Nephron progenitor cell (in vitro differentiated cells): Measurements from ENCODE around the gene MFRP.

ENCODE experiments used
- DNase-seq: peaks from one replicate; pipeline ENCODE4 v3.0.0; 2021
- H3K27ac Mint-ChIP-seq: 2 replicates; pipeline ENCODE4 v1.8.0; 2021; ENCODE audit warnings: mild to moderate bottlenecking, moderate library complexity, mixed read lengths
- H3K27me3 Mint-ChIP-seq: 2 replicates; pipeline ENCODE4 v1.8.0; 2021; ENCODE audit warnings: mild to moderate bottlenecking, low read depth, mixed read lengths; ENCODE audit not compliant: poor library complexity
- H3K36me3 Mint-ChIP-seq: 2 replicates; pipeline ENCODE4 v1.8.0; 2021; ENCODE audit warnings: low read depth, mixed read lengths
- H3K4me1 Mint-ChIP-seq: 2 replicates; pipeline ENCODE4 v1.8.0; 2021; ENCODE audit warnings: mixed read lengths
- H3K4me3 Mint-ChIP-seq: 2 replicates; pipeline ENCODE4 v1.8.0; 2021; ENCODE audit warnings: mild to moderate bottlenecking, moderate library complexity, mixed read lengths
- H3K9me3 Mint-ChIP-seq: 2 replicates; pipeline ENCODE4 v1.8.0; 2021; ENCODE audit warnings: mild to moderate bottlenecking, moderate library complexity, mixed read lengths
- CTCF ChIP-seq: fragments of 200-600 bp; sonication (generic); IDR thresholded peaks from 2 replicates; pipeline ENCODE4 v1.5.0; 2021; ENCODE audit warnings: antibody characterized with exemption

Gene MFRP

DNA sequence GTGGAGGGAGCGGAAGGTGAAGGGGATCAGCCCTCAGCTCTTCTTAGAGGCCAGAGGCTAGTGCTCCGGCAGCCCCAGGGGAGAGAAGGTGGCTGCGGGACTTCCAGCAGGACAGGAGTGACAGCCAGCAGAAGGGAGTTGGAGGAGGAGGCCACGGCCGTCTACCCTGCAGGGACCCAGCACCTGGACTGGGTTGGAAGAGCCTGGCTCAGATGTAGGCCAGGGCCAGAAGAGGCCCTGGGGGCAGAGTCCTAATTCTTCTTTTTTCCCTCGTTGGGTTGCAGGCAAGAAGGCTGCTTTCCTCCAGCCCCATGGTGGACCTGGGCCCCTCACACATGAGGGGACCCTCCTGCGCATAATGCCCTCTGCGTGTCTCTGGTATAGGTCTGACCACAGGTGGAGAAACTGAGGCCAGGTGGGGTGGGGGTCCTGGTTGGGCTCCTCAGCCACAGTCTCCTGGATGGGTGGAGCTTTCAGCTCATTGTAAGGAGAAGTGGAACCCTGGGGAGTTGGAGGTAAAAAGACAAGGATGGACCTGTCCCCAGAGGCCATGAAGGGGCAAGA, 27.3 kb downstream of the MFRP start:
- Mint-ChIP-seq H3K4me1 (peaks cover 62% of the 10 kb centered on the region), H3K36me3 (no peaks in the 10 kb centered on the region), H3K27ac (peak overlapping the region; percentile 65), H3K27me3 (peaks cover 28% of the 10 kb centered on the region), H3K9me3 (no peaks in the 10 kb centered on the region), H3K4me3 (peak overlapping the region; percentile 54)
- no peak for TF ChIP-seq CTCF
- no peak for DNase-seq

DNA sequence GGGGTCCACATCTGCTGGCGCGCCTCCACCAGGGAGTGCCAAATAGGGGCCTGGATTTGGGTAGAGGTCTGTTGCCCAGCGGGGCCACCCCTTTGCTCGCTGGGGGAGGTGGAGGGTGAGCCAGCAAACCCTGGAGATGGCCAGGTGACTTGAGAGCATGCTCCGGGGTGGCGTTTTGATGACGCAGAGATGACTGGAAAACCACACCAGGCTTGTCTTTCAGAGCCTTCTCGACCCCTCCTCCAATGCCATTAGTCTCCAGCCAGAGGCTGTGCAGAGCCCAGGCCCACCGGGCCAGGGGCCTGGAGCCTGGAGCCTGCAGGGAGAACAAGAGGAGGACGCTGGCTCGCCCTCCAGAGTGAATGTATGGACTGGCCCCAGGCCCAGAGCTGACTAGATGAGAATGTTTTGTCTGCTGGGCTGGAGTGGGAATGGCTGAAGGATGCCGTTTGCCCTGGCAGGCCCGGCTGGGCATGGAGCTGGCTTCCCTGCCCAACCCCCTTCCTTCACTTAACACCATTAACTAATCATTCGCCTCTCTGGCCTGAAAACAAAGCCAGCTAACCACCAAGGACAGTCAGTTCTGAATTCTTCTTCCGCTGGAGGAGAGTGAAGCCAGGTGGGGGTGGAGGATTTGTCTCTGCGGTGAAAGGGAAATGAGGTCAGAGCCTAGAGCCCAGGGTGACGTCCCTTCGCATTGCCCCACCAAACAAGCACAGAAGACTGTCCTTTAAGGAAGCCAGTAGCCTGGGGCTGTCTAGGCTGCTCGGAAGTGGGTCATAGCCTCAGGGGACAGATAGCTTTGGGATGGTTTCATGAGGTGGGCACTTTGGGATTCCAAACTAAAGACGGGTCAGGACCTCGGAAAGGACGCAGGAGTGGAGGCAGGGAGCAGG, 28.0 kb downstream of the MFRP start:
- Mint-ChIP-seq H3K4me1 (peaks cover 55% of the 10 kb centered on the region), H3K9me3 (no peaks in the 10 kb centered on the region), H3K36me3 (no peaks in the 10 kb centered on the region), H3K27ac (peak overlapping the region; percentile 65), H3K27me3 (peaks cover 30% of the 10 kb centered on the region), H3K4me3 (peak overlapping the region; percentile 54)
- DNase-seq: no peak
- no peak for TF ChIP-seq CTCF

GRCh38 chr11:119317592-119318239, 28.8 kb downstream of the MFRP start:
- Mint-ChIP-seq H3K36me3 (no peaks in the 10 kb centered on the region), H3K27ac (no peak overlapping the region)

DNA sequence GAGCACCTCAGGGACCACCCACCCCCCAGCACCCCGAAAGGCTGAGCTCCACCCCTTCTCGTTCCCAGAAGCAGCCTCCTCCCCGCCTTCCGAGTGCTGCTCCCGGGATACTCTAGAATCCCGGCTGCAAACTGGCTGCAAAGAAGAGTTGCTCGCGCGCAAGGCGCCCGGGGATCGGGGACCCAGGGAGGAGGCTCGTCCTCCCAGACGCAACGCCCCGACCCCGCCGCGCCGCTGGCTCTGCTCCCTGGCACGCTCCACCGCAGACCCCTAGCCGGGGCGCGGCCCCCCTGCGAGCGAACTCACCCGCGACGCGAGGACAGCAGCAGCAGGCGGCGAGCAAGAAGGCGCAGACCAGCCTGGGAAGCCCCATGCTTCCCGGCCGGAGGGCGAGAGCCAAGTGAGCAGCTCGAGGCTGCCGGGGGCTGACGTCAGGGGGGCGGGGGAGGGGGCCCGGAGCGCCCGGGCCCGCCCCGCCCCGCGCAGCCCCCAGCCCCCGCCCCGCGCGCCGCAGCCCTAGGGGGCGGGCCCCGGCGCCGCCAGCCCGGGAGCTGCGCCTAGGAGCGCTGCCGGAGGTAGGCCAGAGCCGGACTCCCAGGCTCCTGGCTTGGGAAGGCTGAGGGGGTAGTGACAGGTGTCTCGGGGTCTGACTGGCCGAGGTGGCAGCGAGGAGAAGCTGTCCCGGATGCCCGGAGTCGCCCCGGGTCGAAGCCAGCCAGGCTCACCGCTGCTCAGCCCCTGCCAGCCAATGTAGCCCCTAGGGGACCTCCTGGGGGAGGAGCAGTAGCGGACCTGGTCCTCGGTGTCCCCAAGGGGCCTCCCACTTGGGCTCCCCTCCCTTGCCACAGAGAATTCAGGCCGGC, 29.5 kb downstream of the MFRP start, which contains the start of gene MCAM:
MCAM (minus strand) TSS at position 402 of the 863 bp plus-strand sequence; CDS start at position 373, 29 bp downstream.
- no peaks in the 10 kb centered on the region for H3K36me3 Mint-ChIP-seq
- peak; percentile 75 for DNase-seq
- peaks cover 44% of the 10 kb centered on the region for H3K4me1 Mint-ChIP-seq
- no peak within 1 kb of the TSS for H3K27ac Mint-ChIP-seq
- no peak for TF ChIP-seq CTCF
- peaks cover 26% of the 10 kb centered on the region for H3K27me3 Mint-ChIP-seq
- peak within 1 kb of the TSS; percentile 75 for H3K4me3 Mint-ChIP-seq
- no peaks in the 10 kb centered on the region for H3K9me3 Mint-ChIP-seq

More at GRCh38 chr11:119317592-119318239, 28.8 kb downstream of the MFRP start:
- no peak for DNase-seq
- peak overlapping the region; percentile 45 for H3K4me3 Mint-ChIP-seq
- peaks cover 26% of the 10 kb centered on the region for H3K27me3 Mint-ChIP-seq
- peaks cover 50% of the 10 kb centered on the region for H3K4me1 Mint-ChIP-seq
- TF ChIP-seq CTCF: no peak
- H3K9me3 Mint-ChIP-seq: no peaks in the 10 kb centered on the region

DNA sequence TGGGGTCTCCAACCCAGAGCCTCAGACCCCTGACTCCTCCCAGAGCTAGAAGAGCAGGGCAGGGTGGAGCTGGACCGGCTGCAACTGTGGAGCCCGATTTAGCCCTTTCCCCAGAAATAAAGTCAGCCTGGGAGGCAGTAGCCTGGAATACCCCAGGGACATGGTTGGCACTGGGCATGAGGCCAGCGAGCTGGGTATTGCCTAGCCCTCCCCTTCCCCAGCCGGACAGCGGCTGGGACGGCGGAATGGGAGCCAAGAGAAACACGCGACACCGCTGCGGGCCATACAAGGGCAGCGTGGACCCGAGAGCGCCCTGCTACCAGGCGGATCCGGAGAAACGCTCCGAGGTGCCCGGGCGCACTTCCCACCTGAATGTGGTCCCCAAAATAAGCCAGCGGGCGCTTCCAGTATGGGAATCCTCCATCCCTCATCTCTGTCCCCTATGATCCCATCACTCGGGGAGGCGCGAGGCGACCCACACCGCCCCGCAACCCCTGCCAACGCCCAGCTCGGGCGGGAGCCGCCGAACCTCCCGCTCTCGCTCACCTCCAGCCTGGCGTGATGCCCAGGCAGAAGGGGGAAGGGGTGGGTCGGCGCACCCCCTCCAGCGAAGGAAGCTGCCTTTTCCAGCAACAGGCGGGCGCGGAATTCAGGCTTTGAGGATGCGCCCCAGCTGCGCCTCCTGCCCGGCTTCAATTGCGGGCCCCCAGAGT, 30.3 kb downstream of the MFRP start:
- no peak for TF ChIP-seq CTCF
- H3K36me3 Mint-ChIP-seq: no peaks in the 10 kb centered on the region
- H3K9me3 Mint-ChIP-seq: no peaks in the 10 kb centered on the region
- no peak for DNase-seq
- peaks cover 26% of the 10 kb centered on the region for H3K27me3 Mint-ChIP-seq
- peaks cover 37% of the 10 kb centered on the region for H3K4me1 Mint-ChIP-seq
- peak overlapping the region; percentile 75 for H3K4me3 Mint-ChIP-seq
- H3K27ac Mint-ChIP-seq: no peak overlapping the region
